Peyer's patch (tissue), 4 donors: ENCODE results near the gene ACSS1.

Source experiments
- POLR2A ChIP-seq, 2 donors: fragments of 450-650 bp; IDR thresholded peaks; one replicate each; pipeline ENCODE4 v1.5.1; 2017; ENCODE audit warnings: antibody characterized with exemption in 2 of 2, mild to moderate bottlenecking in 2 of 2, moderate library complexity in 2 of 2
- TF ChIP-seq, protein P1 (sequence below), 6 experiments: fragments of 450-650 bp in 4 of 6; fragments of 200-600 bp in 2 of 6; sonication (generic) in 1 of 6; IDR thresholded peaks; one replicate each; pipeline ENCODE4 v1.5.1; 2017 to 2019; ENCODE audit warnings: antibody characterized with exemption in 6 of 6, mild to moderate bottlenecking in 3 of 6, moderate library complexity in 1 of 6

DNA sequence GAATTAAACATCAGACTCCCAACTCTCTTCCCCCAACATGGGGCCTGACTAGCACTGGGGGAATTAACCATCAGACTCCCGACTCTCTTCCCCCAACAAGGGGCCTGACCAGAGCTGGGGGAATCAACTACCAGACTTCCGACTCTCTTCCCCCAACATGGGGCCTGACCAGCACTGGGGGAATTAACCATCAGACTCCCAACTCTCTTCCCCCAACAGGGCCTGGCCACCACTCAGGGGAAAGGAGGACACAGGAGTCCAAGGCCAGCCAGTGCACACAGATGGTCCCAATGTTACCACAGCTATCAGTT, 95.8 kb downstream of the ACSS1 start:
- TF ChIP-seq, protein P1, sequence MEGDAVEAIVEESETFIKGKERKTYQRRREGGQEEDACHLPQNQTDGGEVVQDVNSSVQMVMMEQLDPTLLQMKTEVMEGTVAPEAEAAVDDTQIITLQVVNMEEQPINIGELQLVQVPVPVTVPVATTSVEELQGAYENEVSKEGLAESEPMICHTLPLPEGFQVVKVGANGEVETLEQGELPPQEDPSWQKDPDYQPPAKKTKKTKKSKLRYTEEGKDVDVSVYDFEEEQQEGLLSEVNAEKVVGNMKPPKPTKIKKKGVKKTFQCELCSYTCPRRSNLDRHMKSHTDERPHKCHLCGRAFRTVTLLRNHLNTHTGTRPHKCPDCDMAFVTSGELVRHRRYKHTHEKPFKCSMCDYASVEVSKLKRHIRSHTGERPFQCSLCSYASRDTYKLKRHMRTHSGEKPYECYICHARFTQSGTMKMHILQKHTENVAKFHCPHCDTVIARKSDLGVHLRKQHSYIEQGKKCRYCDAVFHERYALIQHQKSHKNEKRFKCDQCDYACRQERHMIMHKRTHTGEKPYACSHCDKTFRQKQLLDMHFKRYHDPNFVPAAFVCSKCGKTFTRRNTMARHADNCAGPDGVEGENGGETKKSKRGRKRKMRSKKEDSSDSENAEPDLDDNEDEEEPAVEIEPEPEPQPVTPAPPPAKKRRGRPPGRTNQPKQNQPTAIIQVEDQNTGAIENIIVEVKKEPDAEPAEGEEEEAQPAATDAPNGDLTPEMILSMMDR (IDR thresholded peaks at IDR 0.05) = no peak
- TF ChIP-seq POLR2A (IDR thresholded peaks at IDR 0.05) = no peak
